ENCODE data around the gene ECI2.

- TF ChIP-seq POLR2AphosphoS5 (IDR thresholded peaks at IDR 0.05; ENCODE audit: low read depth, low read length) (no peak), POLR2A (IDR thresholded peaks at IDR 0.05; ENCODE audit: low read depth, low read length) (no peak), TAF1 (IDR thresholded peaks at IDR 0.05; ENCODE audit: borderline replicate concordance, low read depth, low read length) (no peak)
These were observed 20.6 kb upstream of the ECI2 start for GRCh38 chr6:4155848-4156466.

Measured in GM12892 (cell line).